ENCODE results near the gene NUCB1.

DNA sequence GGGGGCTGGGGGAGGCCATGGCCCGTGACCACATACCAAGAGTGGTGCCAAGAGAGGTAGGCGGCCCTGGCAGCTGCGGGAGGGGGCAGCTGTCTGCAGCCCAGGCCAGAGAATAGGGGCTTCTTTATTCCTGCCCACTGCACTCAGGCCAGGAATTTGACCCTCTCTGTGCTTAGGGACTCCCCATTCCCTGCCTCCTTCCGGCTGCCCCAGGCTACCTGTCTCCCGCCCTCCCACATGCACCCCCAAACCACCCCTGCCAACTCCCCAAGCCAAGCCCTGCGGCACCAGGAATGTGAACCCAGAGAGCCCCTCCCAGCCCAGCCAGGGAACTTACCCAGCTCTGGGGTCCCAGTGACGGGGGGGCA, 32.4 kb upstream of the NUCB1 start:
- no peak for TF ChIP-seq POLR2AphosphoS5 (IDR thresholded peaks at IDR 0.05; ENCODE audit: low read depth, low read length)
- no peak for TF ChIP-seq TAF1 (IDR thresholded peaks at IDR 0.05; ENCODE audit: low read depth, low read length)
- TF ChIP-seq POLR2A (IDR thresholded peaks at IDR 0.05; ENCODE audit: low read depth, low read length) = no peak
- TF ChIP-seq SPI1 (IDR thresholded peaks at IDR 0.05; ENCODE audit: low read depth, low read length) = no peak
- TF ChIP-seq POU2F2 (IDR thresholded peaks at IDR 0.05; ENCODE audit: low read depth, low read length) = no peak
- TF ChIP-seq PAX5 (IDR thresholded peaks at IDR 0.05; ENCODE audit: insufficient read depth, low read length, severe bottlenecking) = no peak

Data from GM12891 (cell line).